Measurements from ENCODE around the gene CAPN15.

Gene CAPN15

GRCh38 chr16:537415-538335, 10.2 kb downstream of the CAPN15 start:
- H3K36me3 ChIP-seq (ENCODE audit: insufficient read depth, low read length) = no peaks in the 10 kb centered on the region
- H3K4me2 ChIP-seq (ENCODE audit: low read depth, low read length, poor library complexity, severe bottlenecking) = no peak overlapping the region
- no peak overlapping the region for H3K4me3 ChIP-seq (ENCODE audit: low read length, poor library complexity, severe bottlenecking)
- no peaks in the 10 kb centered on the region for H3F3A ChIP-seq (ENCODE audit: low read depth)
- no peaks in the 10 kb centered on the region for H3K27me3 ChIP-seq (ENCODE audit: insufficient read depth, low read length, poor library complexity, severe bottlenecking)
- H2AFZ ChIP-seq (ENCODE audit: low read length) = no peak overlapping the region
- no peaks in the 10 kb centered on the region for H3K9me2 ChIP-seq (replicated peaks; ENCODE audit: low read depth, low read length)
- H3K79me2 ChIP-seq (ENCODE audit: insufficient read depth, low read length) = peaks cover 8% of the 10 kb centered on the region; the same call in 1 of the 2 replicates
- no peak overlapping the region for H3K9ac ChIP-seq (ENCODE audit: low read depth, low read length, poor library complexity, severe bottlenecking)
- H4K20me1 ChIP-seq (ENCODE audit: insufficient read depth, low read length, poor library complexity, severe bottlenecking) = peaks cover 4% of the 10 kb centered on the region
- H3K9me3 ChIP-seq (ENCODE audit: insufficient read depth, low read depth, low read length) = no peaks in the 10 kb centered on the region
- no peaks in the 10 kb centered on the region for H3K4me1 ChIP-seq (ENCODE audit: insufficient read depth, low read length, poor library complexity, severe bottlenecking)
- no peak for TF ChIP-seq CTCF (conservative IDR thresholded peaks at IDR 0.05; ENCODE audit: low read length)
- TF ChIP-seq EZH2phosphoT487 (IDR thresholded peaks at IDR 0.05; ENCODE audit: borderline replicate concordance) = no peak

- Histone ChIP-seq H3F3A (ENCODE audit: low read depth) (no peaks in the 10 kb centered on the region), H3K9me2 (replicated peaks; ENCODE audit: low read depth, low read length) (no peaks in the 10 kb centered on the region), H3K79me2 (ENCODE audit: insufficient read depth, low read length) (no peaks in the 10 kb centered on the region), H3K36me3 (ENCODE audit: insufficient read depth, low read length) (no peaks in the 10 kb centered on the region), H3K9me3 (ENCODE audit: insufficient read depth, low read depth, low read length) (no peaks in the 10 kb centered on the region), H2AFZ (ENCODE audit: low read length) (no peak overlapping the region), H4K20me1 (ENCODE audit: insufficient read depth, low read length, poor library complexity, severe bottlenecking) (no peaks in the 10 kb centered on the region), H3K9ac (ENCODE audit: low read depth, low read length, poor library complexity, severe bottlenecking) (no peak overlapping the region), H3K27me3 (ENCODE audit: insufficient read depth, low read length, poor library complexity, severe bottlenecking) (no peaks in the 10 kb centered on the region), H3K4me2 (ENCODE audit: low read depth, low read length, poor library complexity, severe bottlenecking) (no peak overlapping the region), H3K4me3 (ENCODE audit: low read length, poor library complexity, severe bottlenecking) (no peak overlapping the region), H3K4me1 (ENCODE audit: insufficient read depth, low read length, poor library complexity, severe bottlenecking) (no peaks in the 10 kb centered on the region)
- TF ChIP-seq CTCF (conservative IDR thresholded peaks at IDR 0.05; ENCODE audit: low read length) (no peak), EZH2phosphoT487 (IDR thresholded peaks at IDR 0.05; ENCODE audit: borderline replicate concordance) (no peak)
Observed at GRCh38 chr16:539901-540530, 12.5 kb downstream of the CAPN15 start.

GRCh38 chr16:540645-541340, 13.3 kb downstream of the CAPN15 start:
- H3K9me3 ChIP-seq (ENCODE audit: insufficient read depth, low read depth, low read length) = no peaks in the 10 kb centered on the region
- H4K20me1 ChIP-seq (ENCODE audit: insufficient read depth, low read length, poor library complexity, severe bottlenecking) = no peaks in the 10 kb centered on the region
- H3K9me2 ChIP-seq (replicated peaks; ENCODE audit: low read depth, low read length) = no peaks in the 10 kb centered on the region
- no peaks in the 10 kb centered on the region for H3K79me2 ChIP-seq (ENCODE audit: insufficient read depth, low read length)
- H2AFZ ChIP-seq (ENCODE audit: low read length) = no peak overlapping the region
- no peak overlapping the region for H3K4me3 ChIP-seq (ENCODE audit: low read length, poor library complexity, severe bottlenecking)
- TF ChIP-seq EZH2phosphoT487 (IDR thresholded peaks at IDR 0.05; ENCODE audit: borderline replicate concordance) (no peak), CTCF (conservative IDR thresholded peaks at IDR 0.05; ENCODE audit: low read length) (no peak)
- H3K4me1 ChIP-seq (ENCODE audit: insufficient read depth, low read length, poor library complexity, severe bottlenecking) = no peaks in the 10 kb centered on the region
- no peaks in the 10 kb centered on the region for H3F3A ChIP-seq (ENCODE audit: low read depth)
- no peaks in the 10 kb centered on the region for H3K36me3 ChIP-seq (ENCODE audit: insufficient read depth, low read length)
- no peak overlapping the region for H3K9ac ChIP-seq (ENCODE audit: low read depth, low read length, poor library complexity, severe bottlenecking)
- no peak overlapping the region for H3K4me2 ChIP-seq (ENCODE audit: low read depth, low read length, poor library complexity, severe bottlenecking)
- no peaks in the 10 kb centered on the region for H3K27me3 ChIP-seq (ENCODE audit: insufficient read depth, low read length, poor library complexity, severe bottlenecking)

Measured in Loucy (cell line).